GM10248 (cell line): Measurements from ENCODE around the gene STAT3.
A peak's percentile ranks its signal among the peaks of the same experiment; 100 is the strongest.
"Not testable (repeated sequence)": the region's sequence is repeated elsewhere in the genome, so short reads cannot be mapped to it uniquely, and the experiment has no call there.

Source experiments
- CTCF ChIA-PET: fragments of 300-600 bp; sonication (Branson Sonifier 250); formaldehyde crosslinking; extraction: SDS; loops from one replicate; lab custom pipeline; 2021; ENCODE audit warnings: antibody characterized with exemption; lab: Yijun Ruan, JAX
- POLR2A ChIA-PET: fragments of 350-650 bp; sonication (Branson Sonifier 250); formaldehyde crosslinking; extraction: SDS; loops from one replicate; lab custom pipeline; 2020; ENCODE audit warnings: antibody characterized with exemption; lab: Yijun Ruan, JAX
- DNase-seq: peaks from one replicate; pipeline ENCODE4 v3.0.0; 2012; ENCODE audit errors: extremely low spot score
- TF ChIP-seq, protein P1 (sequence below): IDR thresholded peaks from 2 replicates; pipeline ENCODE4 v1.5.1; 2012; ENCODE audit warnings: mild to moderate bottlenecking, low read depth; ENCODE audit errors: extremely low read depth, missing control alignments, control extremely low read depth

Gene STAT3

DNA sequence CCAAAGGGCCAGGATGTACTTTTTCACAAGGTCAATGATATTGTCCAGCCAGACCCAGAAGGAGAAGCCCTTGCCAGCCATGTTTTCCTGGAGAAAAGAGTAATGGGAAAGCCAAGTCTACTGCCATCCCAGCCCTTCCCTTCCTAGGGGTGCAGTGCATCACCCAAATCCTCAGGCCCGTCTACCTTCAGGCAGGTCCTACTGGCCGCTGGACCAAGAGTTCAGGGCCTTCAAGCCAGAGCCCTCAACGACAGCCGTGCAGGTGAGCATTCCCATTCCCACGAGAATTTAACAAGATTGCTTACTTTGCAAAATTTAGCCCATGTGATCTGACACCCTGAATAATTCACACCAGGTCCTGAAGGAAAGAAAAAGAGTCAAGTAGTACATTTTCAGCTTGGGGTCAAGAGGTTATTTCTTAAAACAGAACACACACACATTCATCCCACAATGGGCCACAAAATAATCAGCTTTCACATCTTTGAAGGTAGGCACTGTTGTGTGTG is 64.9 kb downstream of the STAT3 start:
- TF ChIP-seq, protein P1, sequence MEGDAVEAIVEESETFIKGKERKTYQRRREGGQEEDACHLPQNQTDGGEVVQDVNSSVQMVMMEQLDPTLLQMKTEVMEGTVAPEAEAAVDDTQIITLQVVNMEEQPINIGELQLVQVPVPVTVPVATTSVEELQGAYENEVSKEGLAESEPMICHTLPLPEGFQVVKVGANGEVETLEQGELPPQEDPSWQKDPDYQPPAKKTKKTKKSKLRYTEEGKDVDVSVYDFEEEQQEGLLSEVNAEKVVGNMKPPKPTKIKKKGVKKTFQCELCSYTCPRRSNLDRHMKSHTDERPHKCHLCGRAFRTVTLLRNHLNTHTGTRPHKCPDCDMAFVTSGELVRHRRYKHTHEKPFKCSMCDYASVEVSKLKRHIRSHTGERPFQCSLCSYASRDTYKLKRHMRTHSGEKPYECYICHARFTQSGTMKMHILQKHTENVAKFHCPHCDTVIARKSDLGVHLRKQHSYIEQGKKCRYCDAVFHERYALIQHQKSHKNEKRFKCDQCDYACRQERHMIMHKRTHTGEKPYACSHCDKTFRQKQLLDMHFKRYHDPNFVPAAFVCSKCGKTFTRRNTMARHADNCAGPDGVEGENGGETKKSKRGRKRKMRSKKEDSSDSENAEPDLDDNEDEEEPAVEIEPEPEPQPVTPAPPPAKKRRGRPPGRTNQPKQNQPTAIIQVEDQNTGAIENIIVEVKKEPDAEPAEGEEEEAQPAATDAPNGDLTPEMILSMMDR, result no peak
- CTCF ChIA-PET, result interaction anchor here (0.7 to 31.0 kb wide), 13 partner anchors 10 to 255 kb away, joined by 3 to 890 read pairs (median 6); partner anchors contain the start of genes CAVIN1, KCNH4 and STAT3

DNA sequence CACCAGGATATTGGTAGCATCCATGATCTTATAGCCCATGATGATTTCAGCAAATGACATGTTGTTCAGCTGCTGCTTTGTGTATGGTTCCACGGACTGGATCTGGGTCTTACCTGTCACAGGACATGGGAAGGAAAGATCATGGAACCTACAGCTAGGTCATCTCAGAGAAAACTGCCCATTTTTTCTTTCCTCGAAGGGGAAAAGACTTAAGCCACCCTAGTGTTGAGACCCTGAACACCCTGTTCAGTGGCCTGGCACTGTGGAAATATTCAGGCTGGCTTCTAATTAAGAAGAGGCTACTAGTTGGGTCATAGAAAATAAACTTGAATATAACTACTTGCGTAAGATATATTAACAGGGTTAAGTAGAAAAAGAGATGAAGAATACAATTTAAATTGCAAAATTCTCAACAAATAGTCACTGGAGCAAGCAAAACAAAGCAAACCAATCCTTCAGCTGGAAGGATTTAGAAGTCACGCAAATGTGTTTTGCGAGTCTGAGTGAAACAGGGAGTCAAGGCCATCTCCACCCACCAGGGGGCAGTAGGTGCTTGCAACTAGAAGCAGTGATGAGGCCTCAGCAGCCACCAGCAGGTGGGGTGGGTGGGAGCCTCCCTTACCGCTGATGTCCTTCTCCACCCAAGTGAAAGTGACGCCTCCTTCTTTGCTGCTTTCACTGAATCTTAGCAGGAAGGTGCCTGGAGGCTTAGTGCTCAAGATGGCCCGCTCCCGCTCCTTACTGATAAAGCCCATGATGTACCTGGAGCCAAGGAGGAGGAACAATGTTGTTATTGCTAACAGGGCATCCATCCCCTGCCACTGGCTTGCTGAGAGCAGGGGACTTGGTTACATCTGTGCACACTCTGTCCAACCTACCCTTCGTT is 65.6 kb downstream of the STAT3 start:
- POLR2A ChIA-PET, result interaction anchor here (1.4 kb wide), 1 partner anchor 10 kb away, joined by 12 read pairs; no protein-coding TSS in a partner anchor

More for the DNA sequence above, 64.9 kb downstream of the STAT3 start:
- no peak for DNase-seq
- POLR2A ChIA-PET, result no interaction called here

DNA sequence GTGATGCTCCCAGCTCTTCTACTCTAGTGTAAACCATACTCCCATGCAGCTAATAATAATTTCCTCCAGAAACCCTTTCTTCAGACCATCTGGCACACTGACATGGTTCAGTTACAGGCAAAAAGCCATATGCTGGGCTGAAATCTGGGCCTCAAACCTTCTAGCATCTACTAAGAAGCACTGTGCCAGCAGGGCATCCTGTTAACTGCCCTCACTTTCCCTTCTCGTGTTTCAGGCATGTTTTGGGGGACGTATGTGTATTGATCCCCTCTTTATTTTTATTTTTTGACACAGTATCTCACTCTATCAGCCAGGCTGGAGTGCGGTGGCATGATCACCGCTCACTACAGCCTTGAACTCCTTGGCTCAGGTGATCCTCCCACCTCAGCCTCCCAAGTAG is 66.7 kb downstream of the STAT3 start:
- no peak for DNase-seq
- ChIA-PET CTCF (interaction anchor here (0.7 to 31.0 kb wide), 14 partner anchors 10 to 206 kb away, joined by 3 to 890 read pairs (median 4); partner anchors contain the start of gene STAT3), POLR2A (interaction anchor here (1.0 to 1.4 kb wide), 2 partner anchors 9 to 67 kb away, joined by 3 to 12 read pairs; partner anchors contain the start of gene STAT3)
- TF ChIP-seq, protein P1, result no peak

More for the DNA sequence above, 65.6 kb downstream of the STAT3 start:
- TF ChIP-seq, protein P1, result peak; percentile 99
- peak; percentile 88 for DNase-seq
- CTCF ChIA-PET, result interaction anchor here (0.7 to 31.0 kb wide), 22 partner anchors 10 to 198 kb away, joined by 3 to 890 read pairs (median 4); partner anchors contain the start of genes CAVIN1, KCNH4 and STAT3

DNA sequence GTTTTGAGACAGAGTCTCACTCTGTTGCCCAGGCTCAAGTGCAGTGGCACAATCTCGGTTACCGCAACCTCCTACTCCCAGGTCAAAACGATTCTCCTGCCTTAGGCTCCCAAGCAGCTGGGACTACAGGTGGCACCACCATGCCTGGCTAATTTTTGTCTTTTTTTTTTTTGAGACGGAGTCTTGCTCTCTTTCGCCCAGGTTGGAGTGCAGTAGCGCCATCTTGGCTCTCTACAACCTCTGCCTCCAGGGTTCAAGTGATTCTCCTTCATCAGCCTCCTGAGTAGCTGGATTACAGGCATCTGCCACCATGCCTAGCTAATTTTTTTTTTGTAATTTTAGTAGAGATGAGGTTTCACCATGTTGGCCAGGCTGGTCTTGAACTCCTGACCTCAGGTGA is 70.3 kb downstream of the STAT3 start:
- POLR2A ChIA-PET, DNase-seq: not testable (repeated sequence)
- CTCF ChIA-PET, result interaction anchor here (0.9 to 31.0 kb wide), 5 partner anchors 20 to 209 kb away, joined by 3 to 890 read pairs (median 4); partner anchors contain the start of gene STAT3

DNA sequence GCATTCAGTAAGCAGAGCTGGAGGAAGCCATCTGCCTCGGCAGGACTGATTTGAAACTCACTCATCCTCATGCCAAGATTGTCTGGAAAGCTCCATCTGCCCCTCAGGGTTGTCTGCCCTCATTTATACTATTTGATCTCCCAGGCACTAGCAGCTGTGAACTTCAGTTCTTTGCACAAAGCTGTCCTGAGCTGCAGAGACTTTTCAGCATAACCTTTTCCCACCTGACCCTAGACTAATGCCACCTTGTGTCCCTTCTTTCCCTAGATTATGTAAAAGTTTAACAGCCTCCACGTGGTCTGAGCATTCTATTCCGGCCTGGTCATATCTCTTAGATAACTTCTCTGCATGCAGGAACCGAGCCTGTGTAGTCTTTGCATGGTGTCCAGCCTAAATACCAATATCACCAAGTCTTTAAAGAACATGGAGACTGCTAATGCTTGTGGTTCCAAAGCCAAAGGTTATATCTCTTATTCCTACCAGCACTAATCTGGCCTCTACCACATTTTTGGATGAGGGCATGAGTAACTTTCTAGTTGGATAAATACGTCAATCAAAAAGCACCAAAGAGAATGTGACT is 70.9 kb downstream of the STAT3 start:
- POLR2A ChIA-PET, result no interaction called here
- DNase-seq, result no peak
- CTCF ChIA-PET, result interaction anchor here (0.7 to 31.0 kb wide), 4 partner anchors 20 to 210 kb away, joined by 3 to 890 read pairs (median 4); partner anchors contain the start of gene STAT3
- TF ChIP-seq, protein P1, result no peak

DNA sequence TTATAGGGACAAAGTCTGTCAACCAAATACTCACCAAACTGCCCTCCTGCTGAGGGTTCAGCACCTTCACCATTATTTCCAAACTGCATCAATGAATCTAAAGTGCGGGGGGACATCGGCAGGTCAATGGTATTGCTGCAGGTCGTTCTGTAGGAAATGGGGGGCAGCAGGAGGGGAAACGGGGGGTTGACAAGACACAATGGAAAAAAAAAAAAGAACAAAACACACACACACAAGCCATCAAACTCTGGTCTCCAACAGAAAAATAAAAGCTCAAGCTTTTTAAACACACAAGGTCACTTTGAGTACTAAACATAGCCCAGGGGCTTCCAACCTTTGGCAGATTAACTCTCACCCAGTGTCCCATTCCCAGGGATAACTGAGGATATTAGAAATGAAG is 71.5 kb downstream of the STAT3 start:
- ChIA-PET CTCF (interaction anchor here (0.7 to 31.0 kb wide), 3 partner anchors 21 to 210 kb away, joined by 3 to 890 read pairs (median 4); partner anchors contain the start of gene STAT3), POLR2A (interaction anchor here (0.7 kb wide), 1 partner anchor 13 kb away, joined by 3 read pairs; no protein-coding TSS in a partner anchor)
- DNase-seq, result no peak
- TF ChIP-seq, protein P1, result no peak
